Keratinocyte (primary cell): Measurements from ENCODE around the gene USP31. TPM values are rescaled to one million over a fixed set of nuclear protein-coding genes. Genes with fewer than 3 reads are reported as not detected.

Experiments used
- DNase-seq: peaks from one replicate; pipeline ENCODE4 v3.0.0-alpha.2; 2011; ENCODE audit warnings: low read depth, missing footprints, low spot score
- FAIRE-seq: peaks from 2 replicates; lab custom pipeline; 2011; peaks lifted over from hg19 to GRCh38; lab: Jason Lieb, UNC
- H2AFZ ChIP-seq: 2 replicates; pipeline ENCODE4 v1.6.0; 2012; ENCODE audit warnings: low read length, control low read depth, inconsistent platforms; ENCODE audit not compliant: control insufficient read depth
- H3K27ac ChIP-seq: 2 replicates; pipeline ENCODE4 v1.5.1; 2011; ENCODE audit warnings: low read length; ENCODE audit not compliant: control insufficient read depth, insufficient read depth
- H3K27me3 ChIP-seq: 3 replicates; pipeline ENCODE4 v1.6.0; 2011; ENCODE audit warnings: low read length; ENCODE audit not compliant: control insufficient read depth, insufficient read depth; ENCODE audit errors: extremely low read depth
- H3K36me3 ChIP-seq, 2 experiments: 2 replicates in 1 of 2; 3 replicates in 1 of 2; pipeline ENCODE4 v1.5.1; 2011; ENCODE audit warnings: low read length in 2 of 2, mild to moderate bottlenecking in 1 of 2; ENCODE audit not compliant: control insufficient read depth in 2 of 2, insufficient read depth in 2 of 2; ENCODE audit errors: extremely low read depth in 1 of 2
- H3K4me1 ChIP-seq: 3 replicates; pipeline ENCODE4 v1.5.1; 2011; ENCODE audit warnings: low read length; ENCODE audit not compliant: control insufficient read depth, insufficient read depth; ENCODE audit errors: extremely low read depth
- H3K4me2 ChIP-seq: 3 replicates; pipeline ENCODE4 v1.6.0; 2011; ENCODE audit warnings: low read depth, low read length; ENCODE audit not compliant: control insufficient read depth, insufficient read depth; ENCODE audit errors: extremely low read depth
- H3K4me3 ChIP-seq, 3 experiments: fragments of 200-600 bp in 1 of 3; sonication (generic) in 1 of 3; 2 replicates in 2 of 3; 3 replicates in 1 of 3; pipeline ENCODE4 v1.5.1; 2011 to 2016; ENCODE audit warnings: low read length in 3 of 3, mild to moderate bottlenecking in 3 of 3, control low read depth in 2 of 3, inconsistent platforms in 1 of 3, low read depth in 1 of 3, mixed read lengths in 1 of 3, mixed run types in 1 of 3, moderate library complexity in 1 of 3; ENCODE audit not compliant: control insufficient read depth in 2 of 3, insufficient read depth in 2 of 3; ENCODE audit errors: extremely low read depth in 1 of 3
- H3K79me2 ChIP-seq: 2 replicates; pipeline ENCODE4 v1.6.0; 2012; ENCODE audit warnings: low read length; ENCODE audit not compliant: control insufficient read depth, insufficient read depth
- H3K9ac ChIP-seq: 3 replicates; pipeline ENCODE4 v1.6.0; 2011; ENCODE audit warnings: low read length; ENCODE audit not compliant: control insufficient read depth, insufficient read depth; ENCODE audit errors: extremely low read depth
- H3K9me1 ChIP-seq: 3 replicates; pipeline ENCODE4 v1.6.0; 2011; ENCODE audit warnings: low read length; ENCODE audit not compliant: control insufficient read depth, insufficient read depth; ENCODE audit errors: extremely low read depth
- H3K9me3 ChIP-seq: 2 replicates; pipeline ENCODE4 v1.5.1; 2012; ENCODE audit warnings: low read depth, low read length; ENCODE audit not compliant: control insufficient read depth
- H4K20me1 ChIP-seq: 3 replicates; pipeline ENCODE4 v1.6.0; 2011; ENCODE audit warnings: low read length; ENCODE audit not compliant: control insufficient read depth, insufficient read depth; ENCODE audit errors: extremely low read depth
- EZH2 ChIP-seq: IDR thresholded peaks from one replicate; pipeline ENCODE4 v1.6.1; 2012; ENCODE audit warnings: inconsistent platforms, mild to moderate bottlenecking, low read length, moderate library complexity
- dilution Hi-C: fragments of 300-500 bp; cut with MboI; formaldehyde crosslinking; loops from one replicate; pipeline ENCODE4 v1.7.0; 2020; ENCODE audit warnings: low sequenced_read_pairs; ENCODE audit not compliant: extremely low pct_ligation_motif_present
- polyA plus RNA-seq, 5 experiments: library from polyadenylated mRNA; depleted of rRNA in 3 of 5; stranded (reverse) in 3 of 5; stranded (forward) in 1 of 5; unstranded in 1 of 5; fragments of >200 nt; gene quantifications; 1 replicate in 1 of 5; 2 replicates in 3 of 5; 3 replicates in 1 of 5; pipeline versions ENCODE4 v1.2.1 to v1.2.3, GENCODE V29; 2011 to 2012; ENCODE audit warnings: missing spikeins in 2 of 5, low read depth in 1 of 5, low replicate concordance in 1 of 5
- TF ChIP-seq, protein P1 (sequence below), 3 experiments: IDR thresholded peaks in 1 of 3; conservative IDR thresholded peaks in 1 of 3; optimal IDR thresholded peaks in 1 of 3; 2 replicates in 2 of 3; 3 replicates in 1 of 3; pipeline versions ENCODE3 to v1.5.1; 2011; ENCODE audit warnings: low read length in 3 of 3, mild to moderate bottlenecking in 3 of 3, moderate library complexity in 2 of 3, control low read depth in 1 of 3, inconsistent platforms in 1 of 3; ENCODE audit not compliant: insufficient read depth in 2 of 3; ENCODE audit errors: extremely low read depth in 1 of 3

Gene USP31
- polyA plus RNA-seq, 1 donor (not counting 4 experiments of a cell fraction or from before 2014, with no cell fraction given): 16.3 TPM

DNA sequence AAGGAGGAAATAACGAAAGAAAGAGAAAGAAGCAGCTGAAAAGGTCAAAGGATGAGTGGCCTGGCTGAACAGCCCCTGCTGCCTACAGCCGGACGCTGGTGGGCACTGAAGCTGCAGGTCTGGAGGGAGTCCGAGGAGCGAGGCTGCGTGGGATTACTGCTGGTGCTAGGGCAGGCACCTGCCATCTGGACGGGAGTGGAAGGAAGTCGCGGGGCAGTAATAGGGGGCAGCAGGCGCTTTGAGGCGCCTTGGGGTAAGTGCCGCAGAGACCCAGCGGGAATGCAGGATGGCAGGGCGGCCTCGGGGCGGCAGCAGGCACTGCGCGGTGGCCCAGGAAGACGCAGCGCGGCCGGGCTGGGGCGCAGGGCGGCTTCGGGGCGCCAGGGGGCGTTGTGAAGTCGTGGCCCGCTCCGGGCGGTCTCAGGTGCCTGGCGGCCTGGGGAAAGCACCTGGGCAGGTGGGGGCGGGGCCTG is 33.0 kb upstream of the USP31 start:
- dilution Hi-C loops: no loop called here
- H3K27me3 ChIP-seq: peaks cover 42% of the 10 kb centered on the region
- H3K4me1 ChIP-seq: peaks cover 11% of the 10 kb centered on the region
- no peak overlapping the region for H3K27ac ChIP-seq
- H3K9me1 ChIP-seq: no peaks in the 10 kb centered on the region
- H3K36me3 ChIP-seq: no peaks in the 10 kb centered on the region
- DNase-seq (peak; percentile 42), FAIRE-seq (no peak)
- no peaks in the 10 kb centered on the region for H3K9me3 ChIP-seq
- H4K20me1 ChIP-seq: no peaks in the 10 kb centered on the region
- no peak overlapping the region for H3K9ac ChIP-seq
- no peak overlapping the region for H2AFZ ChIP-seq
- H3K4me2 ChIP-seq: peak overlapping the region; percentile 49
- H3K79me2 ChIP-seq: no peaks in the 10 kb centered on the region
- TF ChIP-seq, protein P1, sequence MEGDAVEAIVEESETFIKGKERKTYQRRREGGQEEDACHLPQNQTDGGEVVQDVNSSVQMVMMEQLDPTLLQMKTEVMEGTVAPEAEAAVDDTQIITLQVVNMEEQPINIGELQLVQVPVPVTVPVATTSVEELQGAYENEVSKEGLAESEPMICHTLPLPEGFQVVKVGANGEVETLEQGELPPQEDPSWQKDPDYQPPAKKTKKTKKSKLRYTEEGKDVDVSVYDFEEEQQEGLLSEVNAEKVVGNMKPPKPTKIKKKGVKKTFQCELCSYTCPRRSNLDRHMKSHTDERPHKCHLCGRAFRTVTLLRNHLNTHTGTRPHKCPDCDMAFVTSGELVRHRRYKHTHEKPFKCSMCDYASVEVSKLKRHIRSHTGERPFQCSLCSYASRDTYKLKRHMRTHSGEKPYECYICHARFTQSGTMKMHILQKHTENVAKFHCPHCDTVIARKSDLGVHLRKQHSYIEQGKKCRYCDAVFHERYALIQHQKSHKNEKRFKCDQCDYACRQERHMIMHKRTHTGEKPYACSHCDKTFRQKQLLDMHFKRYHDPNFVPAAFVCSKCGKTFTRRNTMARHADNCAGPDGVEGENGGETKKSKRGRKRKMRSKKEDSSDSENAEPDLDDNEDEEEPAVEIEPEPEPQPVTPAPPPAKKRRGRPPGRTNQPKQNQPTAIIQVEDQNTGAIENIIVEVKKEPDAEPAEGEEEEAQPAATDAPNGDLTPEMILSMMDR (optimal IDR thresholded peaks at IDR 0.05 in 1 of 3, IDR thresholded peaks at IDR 0.05 in 1 of 3, conservative IDR thresholded peaks at IDR 0.05 in 1 of 3; ENCODE audit: extremely low read depth in 1 of 3, insufficient read depth in 2 of 3, low read length in 3 of 3): peak; percentile 81 to 99 (median 96)
- TF ChIP-seq EZH2: no peak
- peak overlapping the region in 1 of 3 experiments; percentile 49 for H3K4me3 ChIP-seq

DNA sequence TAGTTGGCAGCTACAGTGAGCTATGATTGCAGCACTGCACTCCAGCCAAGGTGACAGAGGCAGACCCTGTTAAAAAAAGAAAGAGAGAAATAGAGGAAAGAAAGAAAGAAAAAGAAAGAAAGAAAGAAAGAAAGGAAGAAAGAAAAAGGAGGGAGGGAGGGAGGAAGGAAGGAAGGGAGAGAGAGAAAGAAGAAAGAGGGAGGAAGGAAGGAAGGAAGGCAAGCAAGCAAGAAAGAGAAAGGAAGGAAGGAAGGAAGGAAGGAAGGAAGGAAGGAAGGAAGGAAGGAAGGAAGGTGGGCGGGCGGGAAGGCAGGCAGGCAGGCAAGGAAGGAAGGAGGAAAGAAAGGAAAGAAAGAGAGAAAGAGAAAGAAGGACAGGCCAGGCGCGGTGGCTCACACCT is 32.3 kb upstream of the USP31 start:
- H3K4me1 ChIP-seq: peaks cover 11% of the 10 kb centered on the region
- no peaks in the 10 kb centered on the region for H3K9me1 ChIP-seq
- FAIRE-seq: no peak
- no peaks in the 10 kb centered on the region for H3K79me2 ChIP-seq
- H2AFZ ChIP-seq: no peak overlapping the region
- no peak for DNase-seq
- no peak overlapping the region for H3K4me2 ChIP-seq
- TF ChIP-seq EZH2: no peak
- TF ChIP-seq, protein P1 (optimal IDR thresholded peaks at IDR 0.05 in 1 of 3, IDR thresholded peaks at IDR 0.05 in 1 of 3, conservative IDR thresholded peaks at IDR 0.05 in 1 of 3; ENCODE audit: extremely low read depth in 1 of 3, insufficient read depth in 2 of 3, low read length in 3 of 3): no peak
- no peak overlapping the region for H3K4me3 ChIP-seq
- dilution Hi-C loops: no loop called here
- H3K9ac ChIP-seq: no peak overlapping the region
- H3K9me3 ChIP-seq: no peaks in the 10 kb centered on the region
- no peaks in the 10 kb centered on the region for H3K36me3 ChIP-seq
- H4K20me1 ChIP-seq: no peaks in the 10 kb centered on the region
- peaks cover 39% of the 10 kb centered on the region for H3K27me3 ChIP-seq
- no peak overlapping the region for H3K27ac ChIP-seq
